Stimulated activated CD4-positive, alpha-beta T cell treated with anti-CD3 and anti-CD28 coated beads, TNF-alpha, amount 100 ng/mL, for 48 hours (primary cell): ENCODE measurements around the gene NBPF11.
"Not testable (repeated sequence)": the region's sequence is repeated elsewhere in the genome, so short reads cannot be mapped to it uniquely, and the experiment has no call there.

Source experiments
- DNase-seq, 3 donors: peaks; one replicate each; pipeline ENCODE4 v3.0.0-alpha.2; 2020; ENCODE audit warnings: low read depth in 3 of 3

NBPF11 gene

DNA sequence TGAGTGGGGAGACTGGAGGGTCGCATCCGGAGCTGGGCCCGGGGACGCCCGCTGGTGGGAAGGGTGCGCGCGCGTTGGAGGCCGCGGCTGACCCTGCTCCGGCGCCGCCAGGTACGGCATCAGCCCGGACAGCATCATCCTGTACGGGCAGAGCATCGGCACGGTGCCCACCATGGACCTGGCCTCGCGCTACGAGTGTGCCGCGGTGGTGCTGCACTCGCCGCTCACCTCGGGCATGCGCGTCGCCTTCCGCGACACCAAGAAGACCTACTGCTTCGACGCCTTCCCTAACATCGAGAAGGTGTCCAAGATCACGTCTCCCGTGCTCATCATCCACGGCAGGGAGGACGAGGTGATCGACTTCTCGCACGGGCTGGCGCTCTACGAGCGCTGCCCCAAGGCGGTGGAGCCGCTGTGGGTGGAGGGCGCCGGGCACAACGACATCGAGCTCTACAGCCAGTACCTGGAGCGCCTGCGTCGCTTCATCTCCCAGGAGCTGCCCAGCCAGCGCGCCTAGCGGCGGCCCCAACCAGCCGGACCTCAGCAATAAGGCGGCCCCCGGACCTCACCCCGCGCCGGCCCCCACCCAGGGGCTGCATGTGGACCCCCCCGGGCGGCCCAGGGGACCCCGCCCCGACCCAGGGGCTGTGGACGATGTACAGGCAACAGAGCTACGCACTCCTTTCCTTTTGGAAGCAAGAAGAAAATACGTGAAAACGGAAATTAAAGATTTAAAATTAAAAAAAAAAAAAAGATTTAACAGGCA, 2.8 kb downstream of the NBPF11 start:
- not testable (repeated sequence) for DNase-seq

- not testable (repeated sequence) for DNase-seq
These were observed 4.8 kb downstream of the NBPF11 start for GRCh38 chr1:148147052-148147838.

- not testable (repeated sequence) for DNase-seq
These were observed 5.7 kb downstream of the NBPF11 start for GRCh38 chr1:148146191-148146997.

GRCh38 chr1:148143223-148143622, 8.9 kb downstream of the NBPF11 start:
- DNase-seq, result not testable (repeated sequence)

DNA sequence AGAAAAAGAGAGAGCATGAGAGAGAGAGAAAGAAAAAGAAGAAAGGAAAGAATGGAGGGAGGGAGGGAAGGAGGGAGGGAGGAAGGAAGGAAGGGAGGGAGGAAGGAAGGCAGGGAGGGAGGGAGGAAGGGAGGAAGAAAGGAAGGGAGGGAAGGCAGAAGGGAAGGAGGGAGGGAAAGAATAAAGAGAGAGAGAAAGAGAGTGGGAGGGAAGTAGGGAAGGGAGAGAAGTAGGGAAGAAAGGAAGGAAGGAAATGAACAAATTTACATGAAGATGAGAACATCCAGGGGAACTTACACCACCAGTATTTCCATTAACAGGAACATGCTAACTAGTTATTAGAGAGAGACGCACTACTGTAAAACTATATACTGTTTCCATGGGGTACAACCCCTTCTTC, 10.1 kb downstream of the NBPF11 start:
- DNase-seq, result not testable (repeated sequence)

GRCh38 chr1:148138606-148139005, 13.5 kb downstream of the NBPF11 start:
- not testable (repeated sequence) for DNase-seq

GRCh38 chr1:148122341-148122740, 29.7 kb downstream of the NBPF11 start:
- not testable (repeated sequence) for DNase-seq

- not testable (repeated sequence) for DNase-seq
These were observed 31.7 kb downstream of the NBPF11 start for GRCh38 chr1:148120395-148120794.

- DNase-seq, result not testable (repeated sequence)
These were observed 56.3 kb downstream of the NBPF11 start for GRCh38 chr1:148095732-148096131.

DNA sequence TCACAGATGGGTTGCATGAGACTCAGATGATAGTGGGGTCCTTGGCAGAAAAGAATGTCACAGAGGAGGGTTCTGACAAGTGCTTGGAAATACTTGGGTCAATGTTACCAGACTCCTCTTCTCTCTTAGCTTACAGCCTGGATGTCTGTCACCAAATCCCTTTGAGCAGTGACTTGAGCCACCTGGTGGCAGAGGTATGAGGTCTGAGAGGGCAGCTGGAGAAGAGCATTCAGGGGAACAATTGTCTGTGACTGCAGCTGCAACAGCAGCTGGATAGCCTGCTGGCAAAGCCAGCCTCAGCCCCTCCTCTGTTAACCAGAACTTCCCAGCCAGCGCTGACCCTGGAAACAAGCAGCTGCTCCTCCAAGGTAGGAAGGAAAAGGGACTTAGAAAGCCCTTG, 65.9 kb downstream of the NBPF11 start:
- DNase-seq, result not testable (repeated sequence)

- not testable (repeated sequence) for DNase-seq
These were observed 70.9 kb downstream of the NBPF11 start for GRCh38 chr1:148081205-148081604.

GRCh38 chr1:148078632-148079519, 73.2 kb downstream of the NBPF11 start:
- not testable (repeated sequence) for DNase-seq

GRCh38 chr1:148078090-148078489, 74.0 kb downstream of the NBPF11 start:
- DNase-seq, result not testable (repeated sequence)

GRCh38 chr1:148077458-148077857, 74.6 kb downstream of the NBPF11 start:
- DNase-seq, result not testable (repeated sequence)

DNA sequence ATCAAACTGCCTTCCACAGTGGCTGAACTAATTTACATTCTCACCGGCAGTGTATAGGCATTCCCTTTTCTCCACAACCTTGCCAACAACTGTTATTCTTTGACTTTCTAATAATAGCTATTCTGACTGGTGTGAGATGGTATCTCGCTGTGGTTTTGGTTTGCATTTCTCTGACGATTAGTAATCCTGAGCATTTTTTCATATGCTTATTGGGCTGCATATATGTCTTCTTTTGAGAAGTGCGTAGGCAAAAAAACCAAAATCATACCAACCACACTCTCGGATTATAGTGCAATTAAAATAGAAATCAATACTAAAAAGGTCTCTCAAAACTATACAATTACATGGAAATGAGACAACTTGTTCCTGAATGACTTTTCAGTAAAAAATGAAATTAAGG, 78.7 kb downstream of the NBPF11 start:
- DNase-seq, result not testable (repeated sequence)

DNA sequence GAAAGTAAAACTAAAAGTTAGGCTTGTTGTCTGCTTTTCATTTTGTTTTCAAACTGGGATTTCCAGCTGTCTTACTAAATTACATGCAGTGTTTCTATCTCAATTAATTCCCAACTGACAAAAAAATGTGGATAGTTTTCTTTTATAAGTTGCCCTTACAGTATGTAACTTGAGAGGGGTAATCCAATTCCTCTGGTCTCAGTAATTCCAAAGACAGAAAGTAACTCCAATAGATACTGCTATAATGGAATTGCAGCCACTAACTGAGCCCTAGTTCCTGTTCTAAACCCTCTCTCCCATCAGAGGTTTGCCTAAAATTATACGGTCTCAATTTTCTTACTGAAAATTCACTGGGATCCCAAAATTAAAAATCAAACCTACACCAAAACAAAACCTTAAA, 83.5 kb downstream of the NBPF11 start:
- DNase-seq, result not testable (repeated sequence)

GRCh38 chr1:148068201-148068600, 83.9 kb downstream of the NBPF11 start:
- DNase-seq, result not testable (repeated sequence)

GRCh38 chr1:148060294-148060701, 91.8 kb downstream of the NBPF11 start:
- DNase-seq, result not testable (repeated sequence)

- not testable (repeated sequence) for DNase-seq
These were observed 94.7 kb downstream of the NBPF11 start for GRCh38 chr1:148057384-148057783.
